ENCODE data around the gene CCDC88C. TPM values are rescaled to one million over a fixed set of nuclear protein-coding genes. Genes with fewer than 3 reads are reported as not detected.

CCDC88C gene
- total RNA-seq, 2 experiments from 2014 or later: 137 to 253 TPM

DNA sequence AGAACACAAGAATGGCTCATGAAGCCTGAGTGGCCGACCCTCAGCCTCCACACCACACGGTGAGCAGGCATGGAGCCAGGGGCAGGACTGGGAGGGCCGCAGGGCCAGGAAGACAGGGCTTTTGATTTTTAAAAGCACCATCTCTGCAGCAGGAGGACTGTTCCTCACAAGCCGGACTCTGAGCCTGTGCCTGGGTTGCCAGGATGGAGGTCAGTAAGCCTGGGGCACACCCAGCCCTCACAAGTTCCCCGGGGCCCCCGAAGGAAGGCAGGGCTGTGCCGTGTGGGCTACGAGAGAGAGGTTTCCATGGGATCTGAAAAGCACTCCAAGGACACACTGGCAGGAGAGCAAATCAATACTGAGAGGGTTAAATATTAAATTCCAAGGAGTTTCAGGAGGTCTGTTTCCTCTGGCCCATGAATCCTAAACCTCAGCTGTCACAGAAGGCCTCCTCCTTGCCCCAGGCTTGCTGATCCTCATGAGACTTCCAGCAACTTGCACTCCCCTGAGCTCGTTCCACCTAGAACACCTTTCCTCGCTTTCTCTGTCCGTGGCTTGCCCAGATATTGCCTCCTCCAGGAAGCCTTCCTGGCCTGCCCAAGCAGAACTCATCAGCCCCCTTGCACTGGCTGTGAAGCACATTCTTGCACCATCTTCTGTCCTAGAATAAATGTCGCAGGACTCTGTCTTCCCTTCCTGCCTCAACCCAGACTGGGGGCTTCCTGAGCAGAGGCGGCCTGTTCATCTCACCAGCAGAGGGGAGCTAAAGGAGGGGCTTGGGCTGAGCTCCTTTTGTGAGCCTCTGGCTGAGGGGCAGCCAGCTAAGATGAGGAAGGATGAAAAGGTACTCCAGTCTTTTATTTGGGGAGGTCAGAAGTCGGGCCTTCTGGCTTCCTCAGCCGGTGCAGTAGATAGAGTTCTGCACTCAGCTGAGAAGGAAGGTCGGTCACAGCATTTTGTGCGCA lies 64.6 kb downstream of the CCDC88C start:
- TF ChIP-seq EZH2phosphoT487 (IDR thresholded peaks at IDR 0.05; ENCODE audit: borderline replicate concordance, low read depth, low read length) (no peak), CTCF (conservative IDR thresholded peaks at IDR 0.05; ENCODE audit: low read length) (no peak)
- Histone ChIP-seq H3K4me1 (ENCODE audit: insufficient read depth, low read length, poor library complexity, severe bottlenecking) (peaks cover 99% of the 10 kb centered on the region), H3K4me3 (ENCODE audit: low read depth, low read length, poor library complexity, severe bottlenecking) (peak overlapping the region; percentile 67), H2AFZ (ENCODE audit: low read length) (no peak overlapping the region), H3K9me2 (ENCODE audit: insufficient read depth, low read length) (no peaks in the 10 kb centered on the region), H3K36me3 (ENCODE audit: insufficient read depth, low read length) (peaks cover 51% of the 10 kb centered on the region; the same call in 1 of the 2 replicates), H3K9me3 (ENCODE audit: low read length) (no peaks in the 10 kb centered on the region), H4K20me1 (ENCODE audit: insufficient read depth, low read length) (no peaks in the 10 kb centered on the region), H3K4me2 (ENCODE audit: low read length) (peak overlapping the region; percentile 87), H3K79me2 (ENCODE audit: insufficient read depth, low read depth, low read length) (peaks cover 94% of the 10 kb centered on the region), H3K27ac (ENCODE audit: low read depth, low read length, poor library complexity, severe bottlenecking) (peak overlapping the region; percentile 94)
- DNase-seq (ENCODE audit: low spot score): peak; percentile 40
- intact Hi-C loops (cut with micrococcal nuclease; ENCODE audit: unreplicated experiment): no loop called here
- BruUV-seq (replicated peaks): no TSS peak
- ChIA-PET CTCF (ENCODE audit: unreplicated experiment) (interaction anchor here (0.5 to 0.9 kb wide), 3 partner anchors 15 to 239 kb away, joined by 3 read pairs; partner anchors contain the start of gene DGLUCY), POLR2A (interaction anchor here (0.6 to 14.9 kb wide), 6 partner anchors 11 to 572 kb away, joined by 3 to 311 read pairs (median 3); partner anchors contain the start of gene CCDC88C)

DNA sequence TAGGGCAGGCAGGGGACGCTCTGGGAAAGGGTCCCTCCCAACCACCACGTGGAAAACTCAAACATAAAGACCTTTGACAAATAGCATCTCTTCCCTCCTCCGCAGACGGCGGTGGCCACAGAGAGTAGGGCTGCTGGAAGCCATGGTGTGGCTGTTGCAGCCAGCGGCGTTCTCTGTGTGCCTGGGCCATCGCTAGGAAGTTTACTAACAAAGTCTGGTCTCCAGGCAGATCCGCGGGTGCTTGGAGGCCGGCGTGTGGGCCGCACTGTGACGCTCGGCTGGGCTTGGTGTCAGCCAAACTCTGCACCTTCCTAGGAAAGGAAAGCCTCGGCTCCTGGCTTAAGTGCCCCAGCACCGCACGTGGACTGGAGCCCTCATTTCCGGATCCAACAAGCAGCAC lies 65.6 kb downstream of the CCDC88C start:
- H3K9me3 ChIP-seq (ENCODE audit: low read length): no peaks in the 10 kb centered on the region
- H4K20me1 ChIP-seq (ENCODE audit: insufficient read depth, low read length): no peaks in the 10 kb centered on the region; the same call in 1 of the 2 replicates
- peaks cover 44% of the 10 kb centered on the region; the same call in 1 of the 2 replicates for H3K36me3 ChIP-seq (ENCODE audit: insufficient read depth, low read length)
- DNase-seq (ENCODE audit: low spot score): peak; percentile 44
- intact Hi-C loops (cut with micrococcal nuclease; ENCODE audit: unreplicated experiment): no loop called here
- H3K27ac ChIP-seq (ENCODE audit: low read depth, low read length, poor library complexity, severe bottlenecking): peak overlapping the region; percentile 94
- no peak for TF ChIP-seq CTCF (conservative IDR thresholded peaks at IDR 0.05; ENCODE audit: low read length)
- no peak for TF ChIP-seq EZH2phosphoT487 (IDR thresholded peaks at IDR 0.05; ENCODE audit: borderline replicate concordance, low read depth, low read length)
- peak overlapping the region; percentile 87 for H3K4me2 ChIP-seq (ENCODE audit: low read length)
- no TSS peak for BruUV-seq (replicated peaks)
- H3K9me2 ChIP-seq (ENCODE audit: insufficient read depth, low read length): no peaks in the 10 kb centered on the region
- ChIA-PET CTCF (ENCODE audit: unreplicated experiment) (no interaction called here), POLR2A (interaction anchor here (0.5 to 14.9 kb wide), 7 partner anchors 10 to 572 kb away, joined by 3 to 311 read pairs (median 3); partner anchors contain the start of gene CCDC88C)
- peaks cover 91% of the 10 kb centered on the region for H3K79me2 ChIP-seq (ENCODE audit: insufficient read depth, low read depth, low read length)
- H3K4me3 ChIP-seq (ENCODE audit: low read depth, low read length, poor library complexity, severe bottlenecking): peak overlapping the region; percentile 60
- no peak overlapping the region for H2AFZ ChIP-seq (ENCODE audit: low read length)
- peaks cover 96% of the 10 kb centered on the region for H3K4me1 ChIP-seq (ENCODE audit: insufficient read depth, low read length, poor library complexity, severe bottlenecking)

Measured in OCI-LY7 (cell line).